HG03378 (cell line): ENCODE data around the gene KANK3.
"Not testable (repeated sequence)": the region's sequence is repeated elsewhere in the genome, so short reads cannot be mapped to it uniquely, and the experiment has no call there.

Experiments
- ATAC-seq: cut with Tn5 transposase; IDR thresholded peaks from one replicate; pipeline ENCODE4 v1.9.1; 2021; ENCODE audit warnings: mild to moderate bottlenecking, moderate library complexity; ENCODE audit not compliant: unreplicated experiment

Gene KANK3

DNA sequence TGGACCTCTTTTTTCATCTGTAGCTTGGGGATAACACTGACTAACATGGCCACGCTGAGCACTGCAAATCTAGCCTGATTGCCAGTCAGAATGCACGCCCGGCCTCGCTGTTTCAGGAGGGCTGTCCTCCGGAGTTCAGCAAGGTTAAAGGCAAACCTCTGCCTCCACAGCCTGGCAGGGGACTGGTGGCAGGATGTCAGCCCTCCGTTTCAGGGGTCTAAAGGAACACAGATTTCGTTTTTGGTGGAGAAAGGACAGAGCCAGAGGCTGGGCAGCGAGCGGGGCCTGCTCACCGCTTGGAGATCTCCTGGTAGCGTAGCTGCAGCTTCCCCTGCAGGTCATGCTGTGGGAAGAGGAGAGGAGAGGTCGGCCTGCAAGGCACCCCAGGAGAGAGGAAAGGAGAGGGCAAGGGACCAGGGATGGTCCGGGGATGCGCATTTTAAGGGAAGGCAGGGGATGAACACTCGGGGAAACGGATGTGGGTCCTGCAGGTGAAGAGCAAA, 22.4 kb downstream of the KANK3 start:
- peak; percentile 24 for ATAC-seq

DNA sequence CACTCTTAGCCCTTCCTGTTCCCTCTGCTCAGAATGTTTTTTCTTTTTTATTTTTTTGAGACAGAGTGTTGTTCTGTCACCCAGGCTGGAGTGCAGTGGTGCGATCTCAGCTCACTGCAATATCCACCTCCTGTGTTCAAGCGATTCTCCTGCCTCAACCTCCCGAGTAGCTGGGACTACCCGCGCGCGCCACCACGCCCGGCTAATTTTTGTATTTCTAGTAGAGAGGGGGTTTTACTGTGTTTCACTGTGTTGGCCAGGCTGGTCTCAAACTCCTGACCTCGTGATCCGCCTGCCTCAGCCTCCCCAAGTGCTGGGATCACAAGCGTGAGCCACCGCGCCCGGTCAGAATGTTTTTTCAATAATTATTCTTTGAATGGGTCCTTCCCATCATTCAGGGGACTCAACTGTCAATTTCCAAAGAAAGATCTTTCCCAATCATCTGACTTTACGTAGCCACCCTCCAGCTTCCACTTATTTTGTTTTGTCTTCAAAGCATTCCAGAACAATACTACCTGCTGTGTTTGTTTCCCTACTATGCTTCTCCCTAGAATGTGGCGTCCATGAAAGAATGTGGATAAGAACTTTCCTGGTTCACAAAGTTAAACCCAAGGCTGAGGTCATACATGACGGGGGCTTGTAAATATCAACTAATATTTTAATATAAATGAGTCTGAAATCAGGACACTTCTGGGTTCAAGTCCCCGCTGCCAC, 23.1 kb downstream of the KANK3 start:
- no peak for ATAC-seq

DNA sequence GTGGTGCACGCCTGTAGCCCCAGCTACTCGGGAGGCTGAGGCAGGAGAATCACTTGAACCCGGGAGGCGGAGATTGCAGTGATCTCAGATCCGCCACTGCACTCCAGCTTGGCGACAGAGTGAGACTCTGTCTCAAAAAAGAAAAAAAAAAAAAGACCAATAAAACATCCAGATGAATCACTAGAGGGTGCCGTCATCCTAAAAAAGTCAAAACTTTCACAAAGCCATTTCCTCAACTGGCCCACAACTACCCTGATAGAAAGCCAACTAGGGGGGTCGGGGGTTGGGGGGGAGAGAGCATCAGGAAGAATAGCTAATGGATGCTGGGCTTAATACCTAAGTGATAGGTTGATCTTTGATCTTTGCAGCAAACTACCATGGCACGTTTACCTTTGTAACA, 24.2 kb downstream of the KANK3 start:
- ATAC-seq = not testable (repeated sequence)

DNA sequence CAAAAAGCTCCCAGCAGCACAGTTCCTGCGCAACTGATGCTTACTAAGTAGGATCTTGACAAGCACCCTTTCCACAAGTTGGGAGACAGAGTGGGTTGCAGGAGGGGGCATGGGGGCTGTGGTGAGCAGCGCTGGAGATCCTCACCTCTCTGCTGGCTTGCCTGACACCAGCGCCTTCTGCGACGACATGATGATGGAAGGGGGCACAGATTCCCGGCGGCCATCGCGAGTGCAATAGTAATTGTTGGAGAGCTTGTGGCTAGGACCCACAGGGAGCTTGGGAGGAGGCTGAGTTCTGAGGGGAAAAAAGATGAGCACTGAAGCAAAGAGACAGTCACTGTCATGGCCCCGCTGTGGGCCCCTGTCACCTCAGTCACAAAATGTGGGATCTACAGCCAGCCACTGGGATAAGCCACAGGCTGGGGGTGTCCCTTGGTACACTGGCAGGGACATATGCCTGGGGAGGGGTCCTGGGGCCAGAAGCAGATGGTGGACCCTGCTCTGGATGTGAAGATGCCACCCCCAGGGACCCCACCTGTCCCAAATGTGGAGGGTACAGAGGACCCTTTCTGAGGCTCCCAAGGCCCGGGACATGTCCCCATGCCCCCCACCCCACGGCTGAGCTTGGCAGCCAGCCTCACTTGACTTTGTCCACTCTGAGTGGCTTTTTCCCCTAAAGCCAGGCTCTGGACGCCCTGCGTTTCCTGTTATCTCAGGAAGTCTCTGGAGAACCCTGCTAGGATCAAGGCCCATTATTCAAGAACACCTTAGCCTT, 26.5 kb downstream of the KANK3 start:
- ATAC-seq = no peak

DNA sequence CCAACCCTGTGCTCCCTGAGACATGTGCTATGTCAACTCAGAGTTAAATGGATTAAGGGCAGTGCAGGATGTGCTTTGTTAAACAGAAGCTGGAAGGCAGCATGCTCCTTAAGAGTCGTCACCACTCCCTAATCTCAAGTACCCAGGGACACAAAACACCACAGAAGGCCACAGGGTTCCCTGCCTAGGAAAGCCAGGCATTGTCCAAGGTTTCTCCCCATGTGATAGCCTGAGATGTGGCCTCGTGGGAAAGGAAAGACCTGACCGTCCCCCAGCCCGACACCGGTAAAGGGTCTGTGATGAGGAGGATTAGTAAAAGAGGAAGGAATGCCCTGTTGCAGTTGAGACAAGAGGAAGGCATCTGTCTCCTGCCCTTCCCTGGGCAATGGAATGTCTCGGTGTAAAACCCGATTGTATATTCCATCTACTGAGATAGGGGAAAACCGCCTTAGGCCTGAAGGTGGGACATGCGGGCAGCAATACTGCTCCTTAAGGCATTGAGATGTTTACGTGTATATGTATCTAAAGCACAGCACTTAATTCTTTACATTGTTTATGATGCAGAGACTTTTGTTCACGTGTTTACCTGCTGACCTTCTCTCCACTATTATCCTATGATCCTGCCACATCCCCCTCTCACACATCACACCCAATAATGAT, 28.0 kb downstream of the KANK3 start:
- ATAC-seq = not testable (repeated sequence)

DNA sequence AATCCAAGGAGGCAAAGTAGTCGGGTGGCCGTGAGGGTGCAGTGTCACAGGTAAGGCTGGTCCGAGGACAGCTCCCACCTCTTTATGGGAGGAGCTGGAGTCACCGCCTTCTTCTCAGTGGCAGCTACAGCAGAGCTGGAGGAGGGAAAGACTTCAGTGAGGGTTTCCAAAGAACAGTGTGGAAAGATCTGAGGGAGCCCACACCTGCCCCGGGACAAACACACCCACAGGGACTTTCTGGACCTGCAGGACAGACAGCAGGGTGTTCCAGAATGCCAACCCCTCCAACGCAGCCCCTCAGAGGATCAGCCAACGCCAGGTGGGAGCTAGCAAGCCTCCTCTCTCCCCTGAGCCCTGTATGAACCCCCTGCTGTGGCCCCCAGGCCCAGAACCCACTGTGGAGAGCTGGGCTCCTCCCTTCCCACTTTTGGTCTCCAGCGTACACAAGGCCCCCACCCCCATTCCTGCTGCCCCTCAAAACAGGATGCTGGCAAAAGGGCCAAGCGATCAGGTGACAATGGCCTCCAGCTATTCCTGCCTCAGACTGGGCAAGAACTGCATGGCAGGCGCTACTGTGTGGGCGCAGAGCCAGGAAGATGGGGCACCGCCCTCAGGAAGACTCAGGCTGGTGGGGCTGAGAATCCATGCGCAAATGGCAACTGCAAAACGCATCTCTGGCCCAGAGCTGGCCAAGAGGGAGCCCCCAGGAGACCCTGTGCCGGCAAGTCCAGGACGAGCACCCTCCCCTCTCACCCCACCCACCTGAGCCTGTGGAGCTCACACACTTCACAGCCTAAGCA, 31.4 kb downstream of the KANK3 start:
- no peak for ATAC-seq

DNA sequence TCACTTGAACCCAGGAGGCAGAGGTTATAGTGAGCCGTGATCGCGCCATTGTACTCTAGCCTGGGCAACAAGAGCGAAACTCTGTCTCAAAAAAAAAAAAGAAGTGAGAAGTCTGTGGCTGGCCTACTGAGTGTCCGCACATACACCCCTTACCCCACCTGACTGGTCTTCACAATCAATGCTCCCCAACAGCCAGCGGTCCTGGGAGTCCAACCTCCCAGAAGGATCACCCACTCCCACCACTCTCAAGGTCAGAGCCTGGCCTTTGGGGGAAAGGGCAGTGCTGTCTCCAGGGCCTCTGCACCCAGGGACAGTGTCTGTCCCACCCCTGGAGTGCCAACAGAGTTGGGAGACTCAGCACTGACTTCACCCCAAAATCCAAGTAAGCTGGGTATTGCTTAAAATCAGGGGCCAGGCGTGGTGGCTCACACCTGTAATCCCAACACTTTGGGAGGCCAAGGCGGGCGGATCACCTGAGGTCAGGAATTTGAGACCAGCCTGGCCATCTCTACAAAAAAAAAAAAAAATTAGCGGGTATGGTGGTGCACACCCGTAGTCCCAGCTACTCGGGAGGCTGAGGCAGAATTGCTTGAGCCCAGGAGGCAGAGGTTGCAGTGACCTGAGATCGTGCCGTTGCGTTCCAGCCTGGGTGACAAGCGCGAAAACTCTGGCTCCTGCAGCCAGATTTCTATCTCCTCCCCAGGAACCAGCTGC, 32.6 kb downstream of the KANK3 start:
- no peak for ATAC-seq

DNA sequence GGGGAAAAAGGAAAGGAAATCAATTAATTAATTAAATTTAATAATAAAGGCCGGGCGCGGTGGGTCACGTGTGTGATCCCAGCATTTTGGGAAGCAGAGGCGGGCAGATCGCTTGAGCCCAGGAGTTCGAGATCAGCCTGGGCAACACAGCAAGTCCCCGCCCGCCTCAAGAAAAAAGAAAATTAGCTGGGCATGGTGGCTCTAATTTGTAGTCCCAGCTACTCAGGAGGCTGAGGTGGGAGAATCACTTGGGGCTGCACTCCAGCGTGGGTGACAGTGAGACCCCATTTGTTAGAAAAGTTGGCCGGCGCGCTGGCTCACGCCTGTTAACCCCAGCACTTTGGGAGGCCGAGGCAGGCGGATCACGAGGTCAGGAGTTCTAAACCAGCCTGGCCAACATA, 34.2 kb downstream of the KANK3 start:
- no peak for ATAC-seq

DNA sequence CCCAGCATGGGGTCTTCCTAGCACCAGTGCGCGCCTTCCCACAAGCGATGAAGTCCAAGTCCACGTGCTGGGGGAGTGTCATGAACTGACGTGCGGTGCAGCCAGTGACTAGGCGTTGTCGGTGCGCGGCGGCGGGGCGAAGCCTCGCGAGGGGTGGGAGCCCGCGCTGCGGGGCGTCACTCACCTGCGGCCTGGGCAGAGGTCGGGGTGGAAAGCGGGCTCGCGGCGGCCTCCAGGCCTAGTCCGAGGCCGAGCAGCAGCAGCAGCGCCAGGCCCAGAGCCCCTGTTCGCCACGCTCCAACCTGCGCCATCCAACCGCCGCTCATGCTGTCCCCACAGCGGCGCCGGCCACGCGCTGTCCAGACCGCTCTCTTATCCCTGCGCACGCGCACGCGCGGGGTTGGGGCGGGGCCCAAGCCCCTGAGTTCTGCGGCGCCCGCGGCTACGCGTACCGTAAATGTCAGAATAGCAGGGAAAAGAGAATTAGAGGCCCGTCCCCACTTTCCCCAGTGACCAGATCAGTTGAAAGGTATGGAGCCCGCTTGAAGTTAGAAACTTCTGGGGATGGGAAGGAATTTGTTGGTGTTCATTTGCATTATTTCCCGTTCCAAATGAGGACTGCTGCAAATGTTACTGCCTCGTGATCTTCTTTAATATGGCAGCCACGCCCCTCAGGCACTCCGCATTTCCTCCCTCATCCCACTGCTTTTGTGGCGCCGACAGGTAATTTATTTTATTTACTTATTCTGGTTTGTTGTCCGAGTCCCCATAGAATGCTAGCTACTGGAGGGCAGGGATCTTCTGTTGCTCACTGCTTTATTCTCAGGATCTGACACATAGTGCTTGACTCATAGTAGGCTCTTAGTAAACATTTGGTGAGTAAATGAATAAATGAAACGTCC, 34.8 kb downstream of the KANK3 start, which contains the start of gene CD320:
Gene CD320 (minus strand): TSS at position 394 of the 902 bp plus-strand sequence. CDS start 68 bp downstream, at position 326.
- ATAC-seq = peak; percentile 53

DNA sequence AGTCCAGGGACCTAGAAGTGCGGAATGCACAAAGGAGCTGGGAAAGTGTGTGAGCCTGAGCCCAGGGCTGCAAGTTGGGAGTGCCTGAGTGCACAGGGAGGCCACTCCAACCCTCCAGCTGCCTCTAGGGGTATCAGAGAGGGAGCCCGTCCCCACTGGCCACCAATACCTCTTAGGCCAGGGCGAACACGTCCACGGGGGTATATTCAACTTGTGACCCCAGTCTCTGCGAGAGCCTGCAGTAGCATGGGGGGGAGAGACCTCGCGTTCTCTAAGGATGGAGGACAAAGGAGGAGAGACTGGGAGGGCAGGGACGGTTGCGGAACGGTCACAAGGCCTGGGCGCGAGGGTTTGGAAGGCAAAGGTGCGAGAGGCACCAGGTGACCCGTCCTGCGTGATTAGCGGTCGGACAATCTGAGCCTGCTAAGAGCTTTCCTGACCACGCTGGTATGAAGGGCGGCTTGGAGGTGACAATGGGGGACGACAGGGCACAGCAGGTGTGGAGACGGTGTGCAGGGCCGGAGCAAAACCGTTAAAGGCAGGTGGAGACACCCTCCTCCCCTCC, 35.6 kb downstream of the KANK3 start:
- no peak for ATAC-seq

DNA sequence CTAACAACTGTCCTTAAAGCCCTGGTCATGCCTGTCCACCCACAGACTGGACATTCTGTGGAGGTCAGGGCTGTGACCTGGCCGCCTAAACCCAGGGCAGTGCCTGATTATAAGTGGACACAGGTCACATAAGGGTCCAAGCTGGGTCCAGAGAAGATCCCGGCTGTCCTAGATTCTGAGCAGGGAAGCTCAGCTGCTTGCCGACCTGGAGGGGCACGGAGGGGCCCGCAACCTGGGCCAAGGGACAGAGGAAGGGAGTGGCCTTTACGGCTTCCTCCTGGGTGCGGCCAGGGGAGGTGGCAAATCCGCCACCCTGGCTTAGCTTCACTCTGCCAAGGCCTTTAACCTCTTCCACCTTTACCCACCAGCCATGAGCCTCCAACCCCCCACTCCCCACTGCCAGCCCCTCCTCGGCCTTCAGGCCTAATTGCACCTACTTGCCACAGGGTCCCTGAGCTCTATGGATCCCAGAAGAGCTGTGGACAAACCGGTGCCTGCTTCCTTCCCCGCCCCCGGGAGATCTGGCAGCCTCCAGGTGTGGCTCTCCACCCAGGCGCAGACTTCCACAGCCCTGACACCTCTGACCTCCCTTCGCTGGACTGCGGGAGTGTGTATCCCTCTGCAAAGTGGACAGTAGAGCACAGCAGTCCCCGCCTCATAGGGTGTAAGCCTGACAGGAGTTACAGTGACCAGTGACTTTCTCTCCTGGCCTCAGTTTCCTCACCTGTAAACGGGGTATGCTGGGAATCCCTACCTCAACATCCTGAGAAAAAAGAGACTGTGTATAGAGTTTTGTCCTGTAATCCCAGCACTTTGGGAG, 36.6 kb downstream of the KANK3 start:
- no peak for ATAC-seq

DNA sequence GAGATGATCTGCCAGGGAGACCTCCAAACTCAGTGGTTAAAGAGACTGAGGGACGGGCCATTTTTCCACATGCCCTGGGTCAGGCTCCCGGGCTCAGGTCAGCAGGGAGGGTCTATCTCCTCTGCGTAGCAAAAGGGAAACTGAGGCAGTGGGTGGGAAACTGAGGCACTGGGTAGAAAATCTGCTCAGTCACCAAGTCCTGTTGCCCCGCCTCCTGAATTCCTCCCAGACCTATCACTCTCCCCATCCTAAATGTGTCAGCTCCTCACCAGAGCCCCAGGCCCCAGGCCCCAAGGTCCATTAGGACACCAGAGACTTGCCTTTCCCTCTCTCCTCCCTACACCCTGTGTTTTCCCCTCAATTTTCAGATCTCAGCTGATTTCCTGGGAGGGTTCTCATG, 37.3 kb downstream of the KANK3 start:
- ATAC-seq = no peak

DNA sequence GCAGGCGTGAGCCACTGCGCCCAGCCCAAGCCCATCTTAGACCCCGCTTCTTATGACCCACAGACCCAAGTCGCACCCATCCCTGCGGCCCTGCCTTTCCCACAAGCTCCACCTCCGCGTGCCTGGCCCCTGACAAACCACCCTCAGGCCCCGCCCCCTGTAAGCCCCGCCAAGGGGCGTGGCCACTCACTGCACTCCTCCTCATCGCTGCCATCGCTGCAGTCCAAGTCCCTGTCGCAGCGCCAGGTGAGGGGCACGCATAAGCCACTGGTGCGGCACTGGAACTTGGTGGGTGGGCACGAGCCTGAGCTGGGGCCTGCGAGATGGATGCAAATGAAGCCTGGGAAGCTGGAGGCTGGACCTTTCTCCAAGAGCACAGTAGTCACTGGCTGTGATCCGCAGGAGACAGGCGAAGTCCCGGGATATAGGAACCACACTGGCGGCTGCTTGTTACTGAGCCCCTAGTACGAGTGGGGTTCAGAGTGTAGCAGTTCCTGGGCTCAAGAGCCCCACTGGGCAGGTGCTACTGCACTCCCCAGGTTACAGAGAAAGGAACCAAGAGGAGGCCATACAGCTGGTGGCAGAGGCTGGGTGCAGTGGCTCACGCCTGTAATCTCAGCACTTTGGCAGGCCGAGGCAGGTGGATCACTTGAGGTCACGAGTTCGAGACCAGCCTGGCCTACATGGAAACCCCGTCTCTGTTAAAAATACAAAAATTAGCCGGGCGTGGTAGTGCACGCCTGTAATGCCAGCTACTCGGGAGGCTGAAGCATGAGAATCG, 38.0 kb downstream of the KANK3 start:
- no peak for ATAC-seq

DNA sequence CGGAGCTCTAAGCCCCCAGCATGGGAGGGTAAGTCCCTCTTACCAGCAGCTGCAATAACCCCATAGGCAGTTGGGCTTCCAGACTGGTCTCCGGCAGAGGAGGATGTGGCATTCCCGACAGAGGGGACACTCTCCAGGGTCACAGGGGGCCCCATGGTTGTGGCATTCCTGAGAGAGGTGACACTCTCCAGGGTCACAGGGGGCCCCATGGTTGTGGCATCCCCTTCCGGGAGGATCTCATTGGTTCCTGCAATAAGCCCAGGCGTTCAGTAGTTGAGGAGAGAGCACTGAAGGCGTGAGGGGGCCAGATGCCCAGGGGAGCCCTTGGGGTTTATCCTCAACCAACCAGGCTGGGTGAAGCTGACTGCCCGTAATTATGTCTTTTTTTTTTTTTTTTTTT, 40.3 kb downstream of the KANK3 start:
- no peak for ATAC-seq

DNA sequence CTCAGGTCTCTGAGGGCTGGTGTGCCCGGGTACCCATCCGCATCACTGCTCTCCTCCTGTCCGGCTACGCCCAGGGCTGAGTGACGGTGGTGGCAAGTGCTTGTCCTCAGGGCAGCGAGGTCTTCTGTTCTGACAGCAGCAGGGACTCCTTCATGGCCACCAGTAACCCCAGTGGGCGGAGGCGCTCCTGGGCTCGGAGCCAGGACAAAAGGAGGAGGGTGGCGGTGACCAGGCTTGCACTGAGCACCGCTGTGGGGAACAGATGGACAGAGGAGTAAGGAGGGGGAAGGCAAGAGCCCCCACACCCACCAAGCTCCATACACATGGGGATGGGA, 40.7 kb downstream of the KANK3 start:
- ATAC-seq = no peak

DNA sequence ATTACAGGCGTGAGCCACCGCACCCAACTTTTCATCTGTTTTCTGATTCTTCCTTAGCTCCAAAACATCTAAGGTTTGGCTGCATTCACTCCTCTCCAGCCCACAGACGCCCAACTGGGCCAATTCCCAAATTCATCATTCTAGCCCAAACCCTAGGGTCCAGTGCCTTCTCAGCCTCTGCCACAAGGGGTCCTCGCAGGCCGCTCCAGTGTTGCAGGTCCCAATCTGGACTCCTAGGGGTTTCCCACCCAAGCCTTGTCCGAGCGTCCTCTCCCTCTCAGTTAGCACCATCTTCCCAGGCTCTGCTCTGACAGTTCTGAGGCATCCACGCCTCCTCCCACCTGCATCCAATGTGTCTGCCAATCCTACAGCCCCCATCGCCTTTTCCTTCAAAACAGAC, 51.7 kb downstream of the KANK3 start:
- ATAC-seq = not testable (repeated sequence)

DNA sequence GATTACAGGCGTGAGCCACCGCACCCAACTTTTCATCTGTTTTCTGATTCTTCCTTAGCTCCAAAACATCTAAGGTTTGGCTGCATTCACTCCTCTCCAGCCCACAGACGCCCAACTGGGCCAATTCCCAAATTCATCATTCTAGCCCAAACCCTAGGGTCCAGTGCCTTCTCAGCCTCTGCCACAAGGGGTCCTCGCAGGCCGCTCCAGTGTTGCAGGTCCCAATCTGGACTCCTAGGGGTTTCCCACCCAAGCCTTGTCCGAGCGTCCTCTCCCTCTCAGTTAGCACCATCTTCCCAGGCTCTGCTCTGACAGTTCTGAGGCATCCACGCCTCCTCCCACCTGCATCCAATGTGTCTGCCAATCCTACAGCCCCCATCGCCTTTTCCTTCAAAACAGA, 66.6 kb downstream of the KANK3 start:
- ATAC-seq = not testable (repeated sequence)
